GM19099 (cell line): ENCODE measurements around the gene STEAP1.

Experiments used
- POLR2A ChIP-seq: IDR thresholded peaks from 3 replicates; pipeline ENCODE4 v1.6.1; 2011; ENCODE audit warnings: low read depth; ENCODE audit not compliant: insufficient read length; ENCODE audit errors: extremely low read depth

STEAP1 gene

DNA sequence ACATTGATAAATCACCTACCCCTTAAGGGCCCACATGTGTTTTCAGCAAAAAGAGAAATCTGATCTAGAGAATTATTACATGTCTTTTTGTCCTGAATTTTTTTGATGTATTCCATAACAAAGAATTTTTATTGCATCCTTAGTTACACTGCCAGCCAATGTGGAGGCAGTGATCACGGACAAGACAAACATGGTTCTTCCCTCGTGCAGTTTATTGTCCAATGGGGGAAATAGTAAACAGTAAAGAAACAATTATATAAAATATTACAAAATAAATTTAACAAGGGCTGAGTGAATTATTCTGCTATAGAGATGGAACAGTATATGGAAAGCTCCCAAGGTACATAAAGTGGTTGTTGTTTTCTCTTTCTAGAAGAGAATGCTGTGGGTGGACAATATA, 59.3 kb downstream of the STEAP1 start:
- no peak for TF ChIP-seq POLR2A
